Stimulated activated CD4-positive, alpha-beta T cell treated with anti-CD3 and anti-CD28 coated beads, Interleukin-4, amount 100 ng/mL, for 1 hour (primary cell): ENCODE measurements around the gene ZNF383.
"Not testable (repeated sequence)": the region's sequence is repeated elsewhere in the genome, so short reads cannot be mapped to it uniquely, and the experiment has no call there.

Experiments used
- DNase-seq: peaks from one replicate; pipeline ENCODE4 v3.0.0-alpha.2; 2020

ZNF383 gene

DNA sequence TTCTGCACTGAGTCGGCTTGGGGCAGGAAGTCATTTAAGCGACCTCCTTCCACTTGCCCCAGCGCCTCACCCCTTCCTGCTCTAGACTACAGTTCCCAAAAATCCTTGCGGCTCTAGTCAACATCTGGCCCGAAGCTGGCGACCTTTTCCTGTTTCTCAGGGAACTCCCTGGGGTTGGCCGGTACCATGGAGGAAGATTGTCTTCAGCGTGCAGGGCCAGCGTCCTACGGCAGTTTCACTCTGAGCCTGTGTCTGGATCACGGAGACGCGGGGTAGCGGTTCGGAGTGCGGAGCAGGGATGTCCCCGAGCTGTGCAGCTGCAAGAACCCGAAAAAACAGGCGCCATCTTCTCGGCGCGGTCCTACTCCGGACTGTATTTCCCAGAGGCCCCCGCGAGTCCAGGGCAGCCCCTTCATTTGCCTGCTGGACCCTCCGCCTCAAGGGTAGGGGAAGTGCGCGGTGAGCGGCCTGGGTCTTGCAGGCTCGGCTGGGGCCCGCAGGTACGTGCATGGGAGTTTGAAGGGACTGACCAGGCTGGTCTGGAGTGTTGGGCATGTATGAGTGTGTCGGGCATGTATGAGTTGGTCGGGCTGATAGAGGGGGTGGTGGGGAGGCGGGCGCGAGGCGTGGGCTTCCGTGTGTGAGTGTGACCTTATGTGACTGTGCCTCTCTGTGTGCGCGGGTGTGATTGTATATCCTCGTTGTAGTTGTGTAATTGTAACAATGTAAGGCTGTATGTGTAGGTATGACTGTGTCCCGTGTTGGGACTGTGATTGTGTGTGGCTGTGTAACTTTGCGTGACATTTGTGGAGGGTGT lies at the start of gene ZNF383:
ZNF383 (plus strand) TSS at position 440 of the 817 bp plus-strand sequence. CDS start 12,240 bp downstream, outside the sequence.
- peak; percentile 84 for DNase-seq

DNA sequence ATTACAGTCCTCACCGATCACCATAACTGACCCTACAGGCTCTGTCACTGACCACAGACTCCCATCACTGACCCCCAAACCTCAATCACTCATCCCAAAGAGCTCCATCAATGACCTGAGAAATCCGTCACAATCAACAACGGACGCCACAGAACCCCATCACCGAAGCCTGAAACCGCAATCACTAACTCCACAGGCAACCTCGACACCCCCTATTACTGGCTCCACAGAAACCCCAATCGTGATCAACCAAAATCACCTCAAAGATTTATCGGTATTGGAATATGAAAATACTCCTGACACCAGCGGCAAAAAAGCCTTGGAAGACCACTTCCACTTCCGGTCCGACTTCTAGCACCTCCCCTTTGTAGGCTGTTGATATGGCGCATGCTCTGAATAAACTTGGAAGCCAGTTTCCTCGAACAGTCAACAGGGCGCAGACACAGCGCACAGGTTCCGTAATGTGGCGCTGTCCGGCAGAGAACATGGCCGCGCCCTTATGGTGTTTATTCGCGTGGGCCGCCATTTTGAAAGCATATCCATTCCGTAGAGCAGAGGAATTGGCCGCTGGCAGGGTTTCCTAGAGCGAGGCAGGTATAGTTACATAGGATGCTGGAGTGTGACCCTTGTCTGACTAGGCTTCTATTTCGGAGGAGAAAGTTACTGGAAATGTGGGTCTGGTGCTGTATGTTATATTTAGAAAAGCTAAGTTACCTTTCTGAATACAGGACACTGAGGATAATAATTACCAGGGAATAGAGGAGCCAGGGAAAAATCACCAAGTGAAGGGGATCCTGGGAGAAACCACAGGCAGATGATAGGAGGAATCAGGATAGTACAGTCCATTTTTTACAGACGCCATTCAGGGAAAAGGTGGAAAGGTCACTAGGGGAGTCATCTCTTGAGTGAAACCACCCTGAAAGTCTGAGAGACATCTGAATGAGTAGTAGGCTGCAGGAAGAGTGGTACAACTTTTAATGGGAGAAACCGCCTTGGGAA lies 45.3 kb upstream of the ZNF383 start, which contains the start of gene ZNF585A:
ZNF585A (minus strand) TSS at position 328 of the 999 bp plus-strand sequence. CDS start 2,785 bp downstream, outside the sequence.
- peak; percentile 84 for DNase-seq

DNA sequence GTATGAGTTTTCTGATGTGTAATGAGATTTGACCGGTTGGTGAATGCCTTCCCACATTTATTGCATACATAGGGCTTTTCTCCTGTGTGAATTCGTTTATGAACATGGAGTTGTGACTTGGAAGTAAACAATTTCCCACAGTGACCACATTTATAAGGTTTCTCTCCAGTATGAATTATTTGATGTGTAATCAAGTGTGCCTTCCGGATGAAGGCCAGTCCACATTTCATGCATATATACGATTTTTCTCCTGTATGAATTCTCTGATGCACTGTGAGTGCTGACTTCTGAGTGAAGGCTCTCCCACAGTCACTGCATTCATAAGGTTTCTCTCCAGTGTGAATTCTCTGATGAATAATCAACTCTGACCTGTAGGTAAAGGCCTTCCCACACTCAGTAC lies 31.9 kb upstream of the ZNF383 start:
- not testable (repeated sequence) for DNase-seq

DNA sequence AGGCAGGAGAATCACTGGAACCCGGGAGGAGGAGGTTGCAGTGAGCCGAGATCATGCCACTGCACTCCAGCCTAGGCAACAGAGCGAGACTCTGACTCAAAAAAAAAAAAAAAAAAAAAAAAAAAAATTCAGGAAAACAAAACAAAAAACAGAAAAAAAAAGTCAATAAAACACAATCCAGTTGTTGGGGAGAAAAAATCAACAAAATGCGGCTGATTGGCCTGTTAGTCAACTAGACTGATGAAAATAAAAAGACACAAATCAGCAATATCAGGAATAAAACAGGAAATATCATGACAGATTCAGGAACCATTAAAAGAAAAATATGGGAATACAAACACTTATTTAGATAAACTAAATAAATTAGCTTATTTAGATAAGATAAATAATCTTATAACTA lies 22.8 kb upstream of the ZNF383 start:
- DNase-seq, result not testable (repeated sequence)

DNA sequence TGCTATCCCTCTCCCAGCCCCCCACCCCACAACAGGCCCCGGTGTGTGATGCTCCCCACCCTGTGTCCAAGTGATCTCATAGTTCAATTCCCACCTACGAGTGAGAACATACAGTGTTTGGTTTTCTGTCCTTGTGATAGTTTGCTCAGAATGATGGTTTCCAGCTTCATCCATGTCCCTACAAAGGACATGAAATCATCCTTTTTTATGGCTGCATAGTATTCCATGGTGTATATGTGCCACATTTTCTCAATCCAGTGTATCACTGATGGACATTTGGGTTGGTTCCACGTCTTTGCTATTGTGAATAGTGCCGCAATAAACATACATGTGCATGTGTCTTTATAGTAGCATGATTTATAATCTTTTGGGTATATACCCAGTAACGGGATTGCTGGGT lies 20.9 kb upstream of the ZNF383 start:
- not testable (repeated sequence) for DNase-seq

DNA sequence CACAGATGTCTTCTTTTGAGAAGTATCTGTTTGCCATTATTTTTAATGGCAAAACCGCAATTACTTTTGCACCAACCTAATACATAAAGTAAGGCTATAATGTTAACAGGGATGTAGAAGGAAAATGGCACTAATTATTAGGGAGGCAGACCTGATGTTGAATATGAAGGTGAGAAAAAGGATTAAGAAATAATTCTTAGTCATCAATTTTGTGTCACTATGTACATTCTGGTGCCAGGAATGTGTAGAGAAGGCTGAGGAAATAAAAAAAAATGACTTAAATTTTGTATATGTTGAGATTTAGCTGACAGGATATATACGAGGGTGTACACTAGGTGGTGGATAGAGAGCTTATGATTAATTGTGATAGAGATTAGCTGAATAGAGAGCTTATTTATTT lies 20.2 kb upstream of the ZNF383 start:
- DNase-seq, result no peak

DNA sequence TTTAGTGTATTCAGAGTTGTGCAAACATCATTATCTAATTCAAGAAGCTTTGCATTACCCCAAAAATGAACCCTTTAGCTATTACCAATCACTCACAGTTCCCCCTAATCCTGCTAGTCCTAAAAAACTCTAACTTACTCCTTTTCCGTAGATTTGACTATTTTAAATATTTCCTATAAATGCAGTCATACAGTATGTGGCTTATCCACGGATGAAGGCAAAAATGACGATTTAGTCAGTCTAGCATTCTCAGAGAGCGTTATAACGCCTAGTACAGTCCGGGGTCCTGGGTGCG lies 587 bp upstream of the ZNF383 start:
- no peak for DNase-seq

DNA sequence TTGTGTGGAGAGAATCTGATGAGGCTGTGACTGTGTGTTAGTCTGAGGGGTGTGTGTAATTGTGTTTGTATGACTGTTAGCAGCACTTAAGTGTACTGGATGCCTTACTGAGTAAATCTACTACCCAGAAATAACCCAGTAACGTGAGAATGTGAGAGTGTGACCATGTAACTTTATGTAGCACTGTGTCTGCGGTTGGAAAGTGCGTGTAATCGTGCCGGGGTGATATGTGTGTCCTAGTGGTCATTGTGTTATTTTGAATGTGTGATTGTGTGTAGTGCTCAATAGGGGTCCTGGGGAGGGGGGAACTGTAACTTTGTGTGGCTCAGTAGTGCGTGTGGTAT lies 550 bp downstream of the ZNF383 start:
- no peak for DNase-seq

DNA sequence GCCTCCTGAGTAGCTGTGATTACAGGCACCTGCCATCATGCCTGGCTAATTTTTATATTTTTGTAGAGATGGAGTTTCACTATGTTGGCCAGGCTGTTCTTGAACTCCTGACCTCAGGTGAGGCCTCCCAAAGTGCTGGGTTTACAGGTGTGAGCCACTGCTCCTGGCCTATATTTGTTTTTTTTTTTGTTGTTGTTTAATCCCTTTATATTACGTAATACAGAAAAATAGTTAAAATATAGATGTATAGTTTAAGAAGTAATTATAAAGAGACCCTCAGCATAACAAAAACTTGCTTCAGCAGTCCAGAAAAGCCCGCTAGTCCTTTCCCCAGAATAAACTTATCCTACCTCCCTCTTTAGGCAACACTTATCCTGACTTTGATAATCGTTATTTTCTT lies 2.4 kb downstream of the ZNF383 start:
- DNase-seq, result no peak

DNA sequence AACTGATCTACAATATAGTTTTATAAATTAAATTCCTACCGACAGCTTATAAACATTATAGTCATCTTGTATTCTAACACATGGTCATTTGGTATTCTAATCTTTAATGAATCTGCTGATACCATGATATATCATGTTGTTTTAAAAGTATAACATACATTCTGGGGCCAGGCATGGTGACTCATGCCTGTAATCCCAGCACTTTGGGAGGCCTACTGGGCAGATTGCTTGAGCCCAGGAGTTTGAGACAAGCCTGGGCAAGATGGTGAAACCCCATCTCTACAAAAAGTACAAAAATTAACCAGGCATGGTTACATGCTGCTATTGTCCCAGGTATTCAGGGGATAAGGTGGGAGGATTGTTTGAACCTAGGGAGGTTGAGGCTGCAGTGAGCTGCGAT lies 3.1 kb downstream of the ZNF383 start:
- no peak for DNase-seq

DNA sequence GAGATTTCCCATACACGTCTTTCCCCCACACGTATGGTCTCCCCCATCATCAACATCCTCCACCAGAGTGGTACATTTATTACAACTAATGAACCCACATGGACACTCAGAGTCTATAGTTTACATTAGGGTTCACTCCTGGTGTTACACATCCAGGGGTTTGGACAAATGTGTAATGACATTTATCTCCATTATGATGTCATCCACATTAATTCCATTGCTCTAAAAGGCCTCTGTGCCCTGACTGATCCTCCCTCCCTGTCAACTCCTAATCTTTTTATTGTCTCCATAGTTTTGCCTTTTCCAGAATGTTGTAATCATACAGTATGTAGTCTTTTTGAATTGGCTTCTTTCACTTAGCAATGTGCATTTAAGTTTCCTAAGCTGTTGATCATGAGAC lies 8.2 kb downstream of the ZNF383 start:
- DNase-seq, result no peak

DNA sequence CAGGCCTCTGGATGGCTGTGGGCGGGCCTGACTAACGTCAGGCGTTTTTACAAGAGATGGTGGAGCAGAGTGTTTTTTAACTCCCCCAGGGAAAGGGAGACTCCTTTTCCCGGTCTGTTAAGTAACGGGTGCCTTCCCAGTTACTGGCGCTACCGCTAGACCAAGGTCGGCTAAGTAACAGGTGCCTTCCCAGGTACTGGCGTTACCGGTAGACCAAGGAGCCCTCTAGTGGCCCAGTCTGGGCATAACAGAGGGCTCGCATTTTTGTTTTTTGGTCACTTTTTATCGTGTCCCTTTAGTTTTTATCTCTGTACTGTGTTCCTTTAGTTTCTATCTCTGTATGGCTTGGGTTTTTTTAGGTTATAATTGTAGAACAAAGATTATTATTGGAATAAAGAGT lies 10.0 kb downstream of the ZNF383 start:
- DNase-seq, result peak; percentile 19

DNA sequence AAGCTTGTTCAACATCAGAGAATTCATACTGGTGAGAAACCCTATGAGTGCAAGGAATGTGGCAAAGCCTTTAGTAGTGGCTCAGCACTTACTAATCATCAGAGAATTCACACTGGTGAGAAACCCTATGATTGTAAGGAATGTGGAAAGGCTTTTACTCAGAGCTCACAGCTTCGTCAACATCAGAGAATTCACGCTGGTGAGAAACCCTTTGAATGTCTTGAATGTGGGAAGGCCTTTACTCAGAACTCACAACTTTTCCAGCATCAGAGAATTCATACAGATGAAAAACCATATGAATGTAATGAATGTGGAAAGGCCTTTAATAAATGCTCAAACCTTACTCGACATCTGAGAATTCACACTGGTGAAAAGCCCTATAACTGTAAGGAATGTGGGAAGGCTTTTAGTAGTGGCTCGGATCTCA lies 25.2 kb downstream of the ZNF383 start:
- DNase-seq, result no peak

DNA sequence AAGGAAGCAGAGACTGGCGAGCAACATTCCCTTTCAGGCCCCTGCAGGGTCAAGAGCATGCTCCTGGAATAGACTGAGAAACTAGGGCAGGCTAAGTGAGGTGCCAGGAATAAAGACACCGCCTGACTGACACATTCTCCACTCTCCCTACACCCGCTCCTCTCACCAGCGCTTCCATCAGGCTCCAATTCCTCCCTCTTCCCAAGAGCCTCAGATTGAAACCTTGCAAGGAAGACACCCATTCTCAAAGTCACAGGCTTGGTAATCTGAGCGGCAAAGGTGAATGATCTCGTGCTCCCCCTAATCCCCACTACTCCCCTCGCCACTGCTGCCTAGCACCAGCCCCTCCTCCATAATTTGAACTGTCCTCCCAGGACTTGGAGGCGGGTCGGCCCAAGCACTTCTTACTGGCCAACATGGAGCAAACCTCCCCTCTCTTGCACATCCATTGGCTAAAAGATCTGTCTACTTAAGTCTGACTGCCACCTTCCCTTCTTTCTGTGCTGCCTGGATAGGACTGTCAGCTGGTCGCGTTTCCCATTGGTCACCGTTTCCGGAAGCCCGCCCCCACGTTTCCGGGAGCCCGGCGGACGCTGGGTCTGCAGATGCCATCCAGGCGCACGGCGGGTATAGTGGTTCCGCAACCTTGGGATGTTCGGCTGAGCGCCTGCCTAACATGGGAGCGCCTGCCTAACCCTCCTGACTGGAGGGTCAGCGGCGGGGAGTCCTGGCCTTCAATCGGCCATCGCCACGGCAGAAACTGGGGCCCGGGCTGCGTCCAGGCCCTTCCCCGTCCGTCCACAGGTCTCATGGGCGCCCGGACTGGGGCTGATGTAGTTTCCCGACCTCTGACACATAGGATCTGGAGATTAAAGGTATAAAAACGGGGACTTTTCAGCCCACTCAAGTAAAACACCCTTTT lies 33.6 kb downstream of the ZNF383 start:
- DNase-seq, result peak; percentile 1

DNA sequence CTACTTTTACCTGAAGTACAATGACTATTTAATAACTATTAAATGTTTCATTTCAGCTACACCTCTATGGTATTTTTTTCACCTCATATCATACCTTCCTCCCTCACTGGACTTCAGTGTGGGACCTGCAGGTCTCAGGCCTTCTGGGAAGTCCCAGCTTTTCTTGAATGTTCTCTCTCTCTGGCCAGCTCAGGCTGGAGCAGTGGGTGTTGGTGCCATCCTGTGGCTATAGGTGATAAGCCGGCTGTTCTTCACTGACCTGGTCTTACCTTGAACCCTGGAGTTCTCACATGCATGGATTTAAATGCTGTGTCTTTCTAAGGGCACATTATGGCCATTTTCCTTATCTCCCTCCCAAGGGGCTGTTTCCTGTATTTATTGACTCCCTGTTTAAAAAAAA lies 45.0 kb downstream of the ZNF383 start:
- DNase-seq, result not testable (repeated sequence)

DNA sequence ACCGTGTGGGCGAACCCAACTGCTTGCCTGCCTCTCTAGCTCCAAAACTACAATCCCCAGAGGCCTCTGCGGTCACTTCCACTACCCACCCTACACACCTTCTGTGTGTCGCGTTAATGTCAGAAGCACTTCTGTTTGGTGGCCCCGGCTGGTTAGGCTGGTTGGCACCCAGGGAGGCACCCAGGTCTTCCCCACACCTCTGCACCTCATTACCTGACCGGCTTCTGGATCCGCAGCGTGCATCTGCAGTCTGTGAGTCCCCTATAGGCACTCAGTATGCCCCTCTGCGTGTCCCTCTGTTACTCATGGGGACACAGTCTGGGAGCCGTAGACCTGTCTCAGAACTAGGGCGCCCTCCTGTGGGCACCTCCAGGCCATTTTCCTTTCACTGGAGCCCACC lies 49.0 kb downstream of the ZNF383 start:
- DNase-seq, result not testable (repeated sequence)

DNA sequence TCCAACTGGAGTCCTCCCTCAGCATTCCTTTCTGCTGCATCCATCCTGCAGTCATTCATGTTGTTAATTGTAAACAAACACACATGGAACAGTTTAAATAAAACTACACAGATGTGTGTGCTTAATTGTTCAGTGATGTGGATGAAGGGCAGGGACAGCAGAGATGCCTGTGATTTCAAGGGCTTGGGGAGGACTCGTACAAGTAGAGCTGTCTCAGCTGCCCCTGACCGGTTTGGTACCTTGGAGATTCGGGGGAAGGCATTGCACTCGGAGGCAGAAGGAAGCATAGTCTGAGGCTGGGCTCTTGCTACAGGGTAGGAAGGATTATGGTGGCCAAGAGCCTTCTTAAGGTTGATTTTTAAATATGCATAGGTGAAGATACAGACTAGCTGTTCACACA lies 49.7 kb downstream of the ZNF383 start:
- not testable (repeated sequence) for DNase-seq

DNA sequence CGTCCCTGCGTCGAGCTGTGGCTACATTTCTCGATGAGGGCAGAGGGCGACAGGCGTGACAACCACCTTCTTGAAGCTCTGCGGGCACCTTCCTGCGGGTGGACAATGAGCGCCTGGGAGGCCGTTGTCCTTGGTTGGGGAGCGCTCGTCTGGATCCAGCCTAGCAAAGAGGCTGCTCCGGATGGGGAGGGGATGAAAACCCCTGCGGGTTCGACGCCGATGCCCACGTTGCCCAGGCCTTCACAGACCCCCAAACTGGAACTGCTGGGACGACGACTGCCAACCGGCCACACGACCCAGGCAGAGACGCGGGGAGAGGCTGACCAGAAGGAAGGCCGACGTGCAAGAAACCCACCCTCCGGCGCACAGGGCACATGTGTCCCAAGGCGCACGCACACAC lies 62.6 kb downstream of the ZNF383 start:
- DNase-seq, result not testable (repeated sequence)

DNA sequence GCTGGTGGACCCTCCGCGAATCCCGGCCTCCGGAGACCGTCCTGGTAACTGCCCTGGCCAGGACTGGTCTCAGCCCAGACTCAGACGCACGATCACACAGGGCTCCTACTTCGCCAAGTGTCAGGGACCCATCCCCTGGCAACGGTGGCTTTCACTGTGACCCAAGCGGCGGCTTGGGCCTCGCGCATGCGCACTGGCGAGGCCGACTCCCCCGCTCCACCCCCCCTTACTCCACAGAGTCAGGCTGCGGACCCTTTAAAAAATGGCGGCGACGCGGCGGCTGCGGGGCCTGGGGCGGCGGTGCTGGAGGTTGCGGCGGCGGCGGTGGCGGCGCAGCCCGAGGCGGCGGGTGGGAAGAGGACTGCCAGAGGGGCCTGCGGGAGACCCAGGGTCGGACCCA lies 66.0 kb downstream of the ZNF383 start:
- not testable (repeated sequence) for DNase-seq

DNA sequence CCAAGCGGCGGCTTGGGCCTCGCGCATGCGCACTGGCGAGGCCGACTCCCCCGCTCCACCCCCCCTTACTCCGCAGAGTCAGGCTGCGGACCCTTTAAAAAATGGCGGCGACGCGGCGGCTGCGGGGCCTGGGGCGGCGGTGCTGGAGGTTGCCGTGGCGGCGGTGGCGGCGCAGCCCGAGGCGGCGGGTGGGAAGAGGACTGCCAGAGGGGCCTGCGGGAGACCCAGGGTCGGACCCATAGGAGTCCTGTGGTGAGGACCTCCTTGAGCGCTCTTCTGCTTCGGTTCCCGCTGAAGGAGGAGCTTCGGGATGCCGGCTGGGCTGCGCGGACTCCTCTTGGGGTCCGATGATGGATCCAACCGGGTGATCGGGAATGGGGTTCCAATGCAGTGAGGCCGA lies 71.2 kb downstream of the ZNF383 start:
- DNase-seq, result not testable (repeated sequence)

DNA sequence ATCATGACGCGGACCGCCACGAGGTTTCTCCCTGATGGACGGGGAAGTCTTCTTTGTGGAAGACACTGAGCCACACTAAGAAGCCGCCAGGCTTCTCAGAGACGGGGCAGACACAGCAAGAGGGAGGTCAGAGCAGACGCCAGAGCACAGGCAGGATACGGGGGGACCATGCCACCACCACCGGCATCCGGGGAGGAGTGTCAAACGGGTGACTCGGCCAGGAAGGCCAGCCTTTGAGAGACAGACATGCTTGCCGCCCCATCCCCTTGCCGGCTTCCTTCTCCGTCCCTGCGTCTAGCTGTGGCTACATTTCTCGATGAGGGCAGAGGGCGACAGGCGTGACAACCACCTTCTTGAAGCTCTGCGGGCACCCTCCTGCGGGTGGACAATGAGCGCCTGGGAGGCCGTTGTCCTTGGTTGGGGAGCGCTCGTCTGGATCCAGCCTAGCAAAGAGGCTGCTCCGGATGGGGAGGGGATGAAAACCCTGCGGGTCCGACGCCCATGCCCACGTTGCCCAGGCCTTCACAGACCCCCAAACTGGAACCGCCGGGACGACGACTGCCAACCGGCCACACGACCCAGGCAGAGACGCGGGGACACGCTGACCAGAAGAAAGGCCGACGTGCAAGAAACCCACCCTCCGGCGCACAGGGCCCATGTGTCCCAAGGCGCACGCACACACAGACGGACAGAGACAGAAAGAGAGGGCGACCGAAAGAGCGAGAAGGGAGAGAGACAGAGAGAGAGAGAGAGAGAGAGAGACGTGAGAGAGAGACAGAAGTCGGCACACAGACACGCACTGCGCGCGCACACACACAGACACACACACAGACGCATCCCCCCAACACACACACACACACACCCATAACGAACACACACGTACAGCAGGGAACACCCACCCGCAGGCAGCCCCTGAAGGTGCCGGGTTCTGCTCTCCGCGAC lies 75.3 kb downstream of the ZNF383 start:
- DNase-seq, result peak; percentile 50
